GM18505 (cell line): Measurements from ENCODE around the gene ECE2.
"Not testable (repeated sequence)": the region's sequence is repeated elsewhere in the genome, so short reads cannot be mapped to it uniquely, and the experiment has no call there.

Experiments used
- ATAC-seq: cut with Tn5 transposase; IDR thresholded peaks from one replicate; pipeline ENCODE4 v1.9.1; 2021; ENCODE audit not compliant: unreplicated experiment
- POLR2A ChIP-seq: IDR thresholded peaks from 4 replicates; pipeline ENCODE4 v1.6.1; 2011; ENCODE audit warnings: borderline replicate concordance; ENCODE audit not compliant: insufficient read depth, insufficient read length; ENCODE audit errors: extremely low read depth

The ECE2 gene

DNA sequence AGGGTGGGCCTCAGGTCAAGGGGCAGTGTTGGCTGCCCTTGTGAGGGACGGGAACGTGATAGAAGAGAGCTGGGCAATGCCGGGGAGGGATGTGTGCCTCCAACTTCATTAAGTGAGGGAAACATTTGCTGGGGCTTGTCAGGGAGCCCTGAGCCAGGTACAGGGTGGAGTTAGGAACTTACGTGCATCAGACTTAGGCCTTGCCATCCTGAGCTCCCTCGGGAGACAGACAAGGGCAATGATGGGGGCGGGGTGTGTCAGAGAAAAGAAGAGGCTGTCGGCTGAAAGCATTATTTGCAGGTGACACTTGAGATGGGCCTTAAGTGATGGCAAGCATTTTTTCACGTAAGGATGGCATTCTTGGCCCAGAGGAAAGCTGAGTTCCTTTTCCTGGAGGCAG is 63.2 kb downstream of the ECE2 start:
- no peak for ATAC-seq
- TF ChIP-seq POLR2A, result no peak

GRCh38 chr3:184339451-184340135 is 63.8 kb downstream of the ECE2 start:
- ATAC-seq, result not testable (repeated sequence)

DNA sequence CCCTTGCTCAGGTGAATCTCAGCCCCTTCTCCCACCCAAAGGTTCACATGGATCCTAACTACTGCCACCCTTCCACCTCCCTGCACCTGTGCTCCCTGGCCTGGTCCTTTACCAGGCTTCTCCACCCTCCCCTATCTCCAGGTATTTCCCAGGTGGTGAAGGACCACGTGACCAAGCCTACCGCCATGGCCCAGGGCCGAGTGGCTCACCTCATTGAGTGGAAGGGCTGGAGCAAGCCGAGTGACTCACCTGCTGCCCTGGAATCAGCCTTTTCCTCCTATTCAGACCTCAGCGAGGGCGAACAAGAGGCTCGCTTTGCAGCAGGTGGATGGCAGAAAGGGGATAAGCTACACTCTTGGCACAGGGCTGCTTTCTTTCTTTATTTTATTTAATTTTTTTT is 66.1 kb downstream of the ECE2 start:
- ATAC-seq, result no peak
- no peak for TF ChIP-seq POLR2A
